Natural killer cell (primary cell): ENCODE data around the gene CERS6. TPM values are rescaled to one million over a fixed set of nuclear protein-coding genes. Genes with fewer than 3 reads are reported as not detected.

ENCODE experiments used
- ATAC-seq, 3 donors: fragments of 150-1000 bp in 2 of 3; fragments of 200-7000 bp in 1 of 3; cut with Tn5 transposase; 1 replicate in 1 of 3; 2 replicates in 2 of 3; pipeline ENCODE4 v1.10.0; 2021; ENCODE audit warnings: mild to moderate bottlenecking in 2 of 3, moderate library complexity in 2 of 3
- DNase-seq, 2 donors: peaks; one replicate each; pipeline versions ENCODE4 v3.0.0 to v3.0.0-alpha.2; 2013 to 2021; ENCODE audit warnings: mixed read lengths in 1 of 2
- H3K27ac ChIP-seq: one replicate; pipeline ENCODE4 v1.5.1; 2013; ENCODE audit warnings: mild to moderate bottlenecking, low read length
- H3K27me3 ChIP-seq: one replicate; pipeline ENCODE4 v1.6.1; 2013; ENCODE audit warnings: low read length; ENCODE audit not compliant: control insufficient read depth, insufficient read depth
- H3K36me3 ChIP-seq: one replicate; pipeline ENCODE4 v1.6.1; 2013; ENCODE audit warnings: low read length; ENCODE audit not compliant: control insufficient read depth, insufficient read depth
- H3K4me1 ChIP-seq: one replicate; pipeline ENCODE4 v1.6.1; 2013; ENCODE audit warnings: low read length; ENCODE audit not compliant: control insufficient read depth, insufficient read depth
- H3K4me3 ChIP-seq: one replicate; pipeline ENCODE4 v1.5.1; 2013; ENCODE audit warnings: low read length
- H3K9me3 ChIP-seq: one replicate; pipeline ENCODE4 v1.6.1; 2013; ENCODE audit warnings: low read length; ENCODE audit not compliant: control insufficient read depth, insufficient read depth
- H3K27ac Mint-ChIP-seq, 2 donors: one replicate each; pipeline ENCODE4 v1.8.0; 2022; ENCODE audit warnings: mild to moderate bottlenecking in 2 of 2, mixed read lengths in 2 of 2, moderate library complexity in 1 of 2
- H3K27me3 Mint-ChIP-seq, 2 donors: one replicate each; pipeline ENCODE4 v1.8.0; 2022; ENCODE audit warnings: low read depth in 2 of 2, mixed read lengths in 2 of 2
- H3K36me3 Mint-ChIP-seq: one replicate; pipeline ENCODE4 v1.8.0; 2022; ENCODE audit warnings: mixed read lengths
- H3K4me1 Mint-ChIP-seq, 2 donors: one replicate each; pipeline ENCODE4 v1.8.0; 2022; ENCODE audit warnings: mixed read lengths in 2 of 2
- H3K4me3 Mint-ChIP-seq: one replicate; pipeline ENCODE4 v1.8.0; 2022; ENCODE audit warnings: mild to moderate bottlenecking, moderate library complexity, mixed read lengths
- H3K9me3 Mint-ChIP-seq, 2 donors: one replicate each; pipeline ENCODE4 v1.8.0; 2022; ENCODE audit warnings: mixed read lengths in 2 of 2
- WGBS: methylation state at CpG from one replicate; pipeline ENCODE4 v1.1.7; 2013; ENCODE audit warnings: missing lambda C conversion rate; ENCODE audit not compliant: insufficient coverage; 5-methylcytosine and 5-hydroxymethylcytosine counted together
- intact Hi-C: fragments of 100-400 bp; cut with micrococcal nuclease; formaldehyde crosslinking; loops from one replicate; pipeline ENCODE4 v1.14.2; 2022
- total RNA-seq, 4 donors: library from RNA; stranded (reverse); fragments of 120-200 nt in 1 of 4; gene quantifications; one replicate each; pipeline versions ENCODE4 v1.2.3 to v1.2.4, GENCODE V29; 2013 to 2022
- TF ChIP-seq, protein P1 (sequence below): fragments of 200-600 bp; IDR thresholded peaks from one replicate; pipeline ENCODE4 v1.8.0; 2022; ENCODE audit warnings: antibody characterized with exemption

The CERS6 gene
- total RNA-seq, 3 donors from 2014 or later (not counting 1 experiment from before 2014, with no cell fraction given) = 9.1 to 13.5 (median 11.8) TPM

- TF ChIP-seq, protein P1, sequence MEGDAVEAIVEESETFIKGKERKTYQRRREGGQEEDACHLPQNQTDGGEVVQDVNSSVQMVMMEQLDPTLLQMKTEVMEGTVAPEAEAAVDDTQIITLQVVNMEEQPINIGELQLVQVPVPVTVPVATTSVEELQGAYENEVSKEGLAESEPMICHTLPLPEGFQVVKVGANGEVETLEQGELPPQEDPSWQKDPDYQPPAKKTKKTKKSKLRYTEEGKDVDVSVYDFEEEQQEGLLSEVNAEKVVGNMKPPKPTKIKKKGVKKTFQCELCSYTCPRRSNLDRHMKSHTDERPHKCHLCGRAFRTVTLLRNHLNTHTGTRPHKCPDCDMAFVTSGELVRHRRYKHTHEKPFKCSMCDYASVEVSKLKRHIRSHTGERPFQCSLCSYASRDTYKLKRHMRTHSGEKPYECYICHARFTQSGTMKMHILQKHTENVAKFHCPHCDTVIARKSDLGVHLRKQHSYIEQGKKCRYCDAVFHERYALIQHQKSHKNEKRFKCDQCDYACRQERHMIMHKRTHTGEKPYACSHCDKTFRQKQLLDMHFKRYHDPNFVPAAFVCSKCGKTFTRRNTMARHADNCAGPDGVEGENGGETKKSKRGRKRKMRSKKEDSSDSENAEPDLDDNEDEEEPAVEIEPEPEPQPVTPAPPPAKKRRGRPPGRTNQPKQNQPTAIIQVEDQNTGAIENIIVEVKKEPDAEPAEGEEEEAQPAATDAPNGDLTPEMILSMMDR = no peak
- ATAC-seq (no peak), DNase-seq (no peak)
- 65% methylated on average over 2 of the region's 3 CpGs for WGBS
- H3K27ac Mint-ChIP-seq = no peak overlapping the region
- Histone ChIP-seq H3K36me3 (no peaks in the 10 kb centered on the region), H3K9me3 (no peaks in the 10 kb centered on the region), H3K4me1 (no peaks in the 10 kb centered on the region), H3K27me3 (no peaks in the 10 kb centered on the region), H3K4me3 (no peak overlapping the region), H3K27ac (no peak overlapping the region)
- no peaks in the 10 kb centered on the region for H3K27me3 Mint-ChIP-seq
- no peaks in the 10 kb centered on the region for H3K36me3 Mint-ChIP-seq
- H3K4me1 Mint-ChIP-seq = peaks cover 8 to 12% of the 10 kb centered on the region in 2 donors
- intact Hi-C loops = no loop called here
- no peak overlapping the region for H3K4me3 Mint-ChIP-seq
- H3K9me3 Mint-ChIP-seq = no peaks in the 10 kb centered on the region
These were observed 275.5 kb downstream of the CERS6 start for GRCh38 chr2:168731616-168732015.

- Histone ChIP-seq H3K27me3 (no peaks in the 10 kb centered on the region), H3K4me1 (no peaks in the 10 kb centered on the region), H3K4me3 (no peak overlapping the region), H3K27ac (no peak overlapping the region), H3K9me3 (no peaks in the 10 kb centered on the region), H3K36me3 (no peaks in the 10 kb centered on the region)
- Mint-ChIP-seq H3K27me3 (no peaks in the 10 kb centered on the region), H3K36me3 (no peaks in the 10 kb centered on the region), H3K4me1 (peaks cover 13 to 17% of the 10 kb centered on the region in 2 donors), H3K4me3 (no peak overlapping the region), H3K9me3 (no peaks in the 10 kb centered on the region), H3K27ac (no peak overlapping the region)
- TF ChIP-seq, protein P1 = no peak
- DNase-seq (no peak), ATAC-seq (no peak)
- intact Hi-C loops = no loop called here
- 90% methylated on average over 2 of the region's 2 CpGs for WGBS
These were observed 276.0 kb downstream of the CERS6 start for GRCh38 chr2:168732100-168732499.

DNA sequence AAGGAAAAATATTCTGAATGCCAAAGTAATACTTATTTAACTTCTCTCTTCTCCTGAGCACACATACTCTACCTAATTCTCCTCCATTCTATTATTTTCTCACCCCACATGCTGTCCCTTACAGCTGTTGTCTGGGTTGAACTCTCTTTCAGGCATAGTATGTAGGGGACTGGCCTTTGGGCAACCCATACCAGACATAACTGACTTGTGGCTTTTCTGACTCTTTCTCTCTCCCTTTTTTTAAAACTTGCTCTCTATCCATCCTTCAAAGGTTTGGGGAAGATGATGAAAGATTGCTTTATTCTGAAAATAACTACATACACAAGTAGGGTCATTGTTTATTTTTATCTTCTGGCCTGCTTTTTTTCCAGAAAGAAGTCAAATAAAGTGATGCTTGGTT, 276.4 kb downstream of the CERS6 start:
- H3K36me3 Mint-ChIP-seq = no peaks in the 10 kb centered on the region
- H3K9me3 ChIP-seq = no peaks in the 10 kb centered on the region
- no peaks in the 10 kb centered on the region for H3K4me1 ChIP-seq
- no peak overlapping the region for H3K27ac ChIP-seq
- no peak for DNase-seq
- H3K9me3 Mint-ChIP-seq = no peaks in the 10 kb centered on the region
- no peak overlapping the region for H3K4me3 Mint-ChIP-seq
- H3K27me3 Mint-ChIP-seq = no peaks in the 10 kb centered on the region
- H3K27ac Mint-ChIP-seq = no peak overlapping the region
- no peak overlapping the region for H3K4me3 ChIP-seq
- no peak for ATAC-seq
- intact Hi-C loops = no loop called here
- no peaks in the 10 kb centered on the region for H3K27me3 ChIP-seq
- TF ChIP-seq, protein P1 = no peak
- H3K4me1 Mint-ChIP-seq = peaks cover 17 to 21% of the 10 kb centered on the region in 2 donors
- no peaks in the 10 kb centered on the region for H3K36me3 ChIP-seq

DNA sequence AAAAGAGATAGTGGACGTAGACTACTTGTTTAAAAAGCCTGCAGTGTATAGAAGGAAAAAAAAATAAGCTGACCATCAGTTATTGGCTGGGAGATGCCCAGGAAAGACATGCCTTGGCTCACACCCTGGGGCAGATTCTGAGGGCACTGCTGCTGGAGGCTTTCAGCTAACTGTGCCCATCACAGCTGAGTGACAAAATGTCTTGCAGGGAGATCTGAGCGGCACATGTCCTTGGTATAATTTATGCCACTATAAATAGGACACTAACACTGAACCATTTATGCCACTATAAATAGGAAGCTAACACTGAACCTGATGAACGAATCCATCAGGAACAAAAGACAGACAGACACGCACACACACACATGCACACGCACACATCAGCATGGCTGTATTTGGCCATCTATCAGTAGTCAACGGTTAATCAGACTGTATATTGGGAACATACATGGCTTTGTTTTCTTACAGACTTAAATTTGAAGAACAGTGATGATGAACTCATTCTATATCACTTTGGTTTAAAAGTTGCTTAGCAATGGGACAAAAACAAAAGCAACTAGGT, 278.2 kb downstream of the CERS6 start:
- Histone ChIP-seq H3K9me3 (no peaks in the 10 kb centered on the region), H3K4me3 (no peak overlapping the region), H3K36me3 (no peaks in the 10 kb centered on the region), H3K4me1 (peaks cover 6% of the 10 kb centered on the region), H3K27ac (no peak overlapping the region), H3K27me3 (no peaks in the 10 kb centered on the region)
- TF ChIP-seq, protein P1 = no peak
- ATAC-seq (no peak), DNase-seq (no peak)
- H3K9me3 Mint-ChIP-seq = no peaks in the 10 kb centered on the region
- H3K27ac Mint-ChIP-seq = peak overlapping the region in 1 of 2 donors; percentile 47
- intact Hi-C loops = no loop called here
- no peaks in the 10 kb centered on the region for H3K27me3 Mint-ChIP-seq
- no peak overlapping the region for H3K4me3 Mint-ChIP-seq
- H3K4me1 Mint-ChIP-seq = peaks cover 34 to 39% of the 10 kb centered on the region in 2 donors
- no peaks in the 10 kb centered on the region for H3K36me3 Mint-ChIP-seq
- WGBS = 98% methylated on average over 6 of the region's 6 CpGs
